ENCODE data around the gene UTRN. TPM values are rescaled to one million over a fixed set of nuclear protein-coding genes. Genes with fewer than 3 reads are reported as not detected.
A peak's percentile ranks its signal among the peaks of the same experiment; 100 is the strongest.

Gene UTRN
- 34.3 TPM for polyA plus RNA-seq (2013, experiment 1 of 4)
- polyA plus RNA-seq (2013, experiment 2 of 4), result 40.0 TPM
- polyA plus RNA-seq (2013, experiment 3 of 4), result 28.7 TPM
- polyA plus RNA-seq (2013, experiment 4 of 4), result 31.6 TPM

GRCh38 chr6:144284783-144285547, at the start of gene UTRN:
Gene UTRN (plus strand): TSS chr6:144285335. CDS start chr6:144291829, 6,494 bp downstream.
- H3K36me3 ChIP-seq (ENCODE audit: control insufficient read depth, insufficient read depth, low read length), result no peaks in the 10 kb centered on the region
- H3K4me1 ChIP-seq (ENCODE audit: control insufficient read depth, insufficient read depth, low read length), result peaks cover 7% of the 10 kb centered on the region
- peak within 1 kb of the TSS; percentile 98 for H3K27ac ChIP-seq (ENCODE audit: insufficient read depth, low read depth, low read length, poor library complexity, severe bottlenecking)
- H3K9me3 ChIP-seq (ENCODE audit: control insufficient read depth, low read length), result no peaks in the 10 kb centered on the region
- H3K27me3 ChIP-seq (ENCODE audit: control insufficient read depth, insufficient read depth, low read length, poor library complexity, severe bottlenecking), result peaks cover 5% of the 10 kb centered on the region
- 0% methylated on average over 84 of the region's 84 CpGs for WGBS, 2 experiments
- H3K4me3 ChIP-seq (ENCODE audit: insufficient read depth, low read depth, low read length), result peak within 1 kb of the TSS; percentile 66

- Histone ChIP-seq H3K4me1 (ENCODE audit: control insufficient read depth, insufficient read depth, low read length) (no peaks in the 10 kb centered on the region), H3K27ac (ENCODE audit: insufficient read depth, low read depth, low read length, poor library complexity, severe bottlenecking) (no peak overlapping the region), H3K4me3 (ENCODE audit: insufficient read depth, low read depth, low read length) (no peak overlapping the region), H3K36me3 (ENCODE audit: control insufficient read depth, insufficient read depth, low read length) (no peaks in the 10 kb centered on the region), H3K27me3 (ENCODE audit: control insufficient read depth, insufficient read depth, low read length, poor library complexity, severe bottlenecking) (no peaks in the 10 kb centered on the region), H3K9me3 (ENCODE audit: control insufficient read depth, low read length) (no peaks in the 10 kb centered on the region)
- 94 to 95% methylated on average over 4 of the region's 4 CpGs for WGBS, 2 experiments
Measured at GRCh38 chr6:144244688-144245087, 40.4 kb upstream of the UTRN start.

GRCh38 chr6:144246988-144247387, 38.1 kb upstream of the UTRN start:
- 97% methylated on average over 5 of the region's 5 CpGs for WGBS, 2 experiments
- no peak overlapping the region for H3K27ac ChIP-seq (ENCODE audit: insufficient read depth, low read depth, low read length, poor library complexity, severe bottlenecking)
- no peaks in the 10 kb centered on the region for H3K27me3 ChIP-seq (ENCODE audit: control insufficient read depth, insufficient read depth, low read length, poor library complexity, severe bottlenecking)
- no peaks in the 10 kb centered on the region for H3K36me3 ChIP-seq (ENCODE audit: control insufficient read depth, insufficient read depth, low read length)
- no peak overlapping the region for H3K4me3 ChIP-seq (ENCODE audit: insufficient read depth, low read depth, low read length)
- no peaks in the 10 kb centered on the region for H3K4me1 ChIP-seq (ENCODE audit: control insufficient read depth, insufficient read depth, low read length)
- no peaks in the 10 kb centered on the region for H3K9me3 ChIP-seq (ENCODE audit: control insufficient read depth, low read length)

GRCh38 chr6:144248003-144248402, 37.1 kb upstream of the UTRN start:
- H3K27me3 ChIP-seq (ENCODE audit: control insufficient read depth, insufficient read depth, low read length, poor library complexity, severe bottlenecking), result no peaks in the 10 kb centered on the region
- H3K4me3 ChIP-seq (ENCODE audit: insufficient read depth, low read depth, low read length), result no peak overlapping the region
- 95% methylated on average over 2 of the region's 2 CpGs for WGBS, 2 experiments
- H3K27ac ChIP-seq (ENCODE audit: insufficient read depth, low read depth, low read length, poor library complexity, severe bottlenecking), result no peak overlapping the region
- H3K4me1 ChIP-seq (ENCODE audit: control insufficient read depth, insufficient read depth, low read length), result no peaks in the 10 kb centered on the region
- H3K9me3 ChIP-seq (ENCODE audit: control insufficient read depth, low read length), result no peaks in the 10 kb centered on the region
- no peaks in the 10 kb centered on the region for H3K36me3 ChIP-seq (ENCODE audit: control insufficient read depth, insufficient read depth, low read length)

GRCh38 chr6:144248476-144249301, 36.4 kb upstream of the UTRN start:
- no peak overlapping the region for H3K27ac ChIP-seq (ENCODE audit: insufficient read depth, low read depth, low read length, poor library complexity, severe bottlenecking)
- 92 to 97% methylated on average over 3 of the region's 3 CpGs for WGBS, 2 experiments

DNA sequence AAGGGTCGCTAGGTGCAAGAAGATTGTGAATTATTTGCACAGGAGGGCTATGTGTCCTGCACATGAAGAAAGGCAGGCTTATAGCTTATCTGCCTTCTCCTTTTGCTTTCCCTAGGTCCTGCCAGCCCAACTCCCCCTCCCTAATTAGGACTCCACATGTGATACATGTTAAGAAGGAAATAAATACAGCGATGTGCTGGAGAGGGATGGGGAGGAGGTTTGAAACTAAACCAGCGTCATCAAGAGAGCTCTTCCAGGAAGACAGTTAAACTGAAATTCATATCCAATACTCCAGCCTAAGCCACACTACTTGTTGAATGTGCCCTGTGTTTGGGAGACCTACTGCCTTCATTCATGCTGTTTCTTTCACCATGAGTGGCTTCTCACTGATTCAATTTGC, 34.9 kb upstream of the UTRN start:
- Histone ChIP-seq H3K27ac (ENCODE audit: insufficient read depth, low read depth, low read length, poor library complexity, severe bottlenecking) (no peak overlapping the region), H3K4me3 (ENCODE audit: insufficient read depth, low read depth, low read length) (no peak overlapping the region), H3K27me3 (ENCODE audit: control insufficient read depth, insufficient read depth, low read length, poor library complexity, severe bottlenecking) (no peaks in the 10 kb centered on the region), H3K4me1 (ENCODE audit: control insufficient read depth, insufficient read depth, low read length) (no peaks in the 10 kb centered on the region), H3K36me3 (ENCODE audit: control insufficient read depth, insufficient read depth, low read length) (no peaks in the 10 kb centered on the region), H3K9me3 (ENCODE audit: control insufficient read depth, low read length) (no peaks in the 10 kb centered on the region)
- WGBS, 2 experiments, result 91 to 96% methylated on average over 2 of the region's 3 CpGs

More at GRCh38 chr6:144248476-144249301, 36.4 kb upstream of the UTRN start:
- Histone ChIP-seq H3K27me3 (ENCODE audit: control insufficient read depth, insufficient read depth, low read length, poor library complexity, severe bottlenecking) (no peaks in the 10 kb centered on the region), H3K4me1 (ENCODE audit: control insufficient read depth, insufficient read depth, low read length) (no peaks in the 10 kb centered on the region), H3K36me3 (ENCODE audit: control insufficient read depth, insufficient read depth, low read length) (no peaks in the 10 kb centered on the region), H3K4me3 (ENCODE audit: insufficient read depth, low read depth, low read length) (no peak overlapping the region), H3K9me3 (ENCODE audit: control insufficient read depth, low read length) (no peaks in the 10 kb centered on the region)

DNA sequence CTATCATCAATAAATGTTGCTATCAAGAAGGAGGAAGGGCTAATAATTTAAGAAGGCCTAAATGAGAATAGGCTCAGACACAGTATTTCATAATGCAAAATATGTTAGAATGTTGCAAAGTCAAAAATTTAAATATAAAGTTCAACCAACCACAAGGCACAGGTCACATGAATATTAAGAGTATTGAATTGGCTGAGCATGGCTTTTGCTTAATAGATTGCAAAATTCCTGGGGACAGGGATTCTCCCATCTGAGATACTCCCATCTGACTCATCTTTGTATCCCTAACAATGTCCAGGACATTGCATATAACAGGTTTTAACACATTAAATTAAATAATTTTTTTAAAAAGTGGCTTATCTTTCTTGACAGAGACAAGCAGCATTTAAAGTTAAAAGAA, 32.9 kb upstream of the UTRN start:
- Histone ChIP-seq H3K4me1 (ENCODE audit: control insufficient read depth, insufficient read depth, low read length) (no peaks in the 10 kb centered on the region), H3K9me3 (ENCODE audit: control insufficient read depth, low read length) (no peaks in the 10 kb centered on the region), H3K4me3 (ENCODE audit: insufficient read depth, low read depth, low read length) (no peak overlapping the region), H3K27ac (ENCODE audit: insufficient read depth, low read depth, low read length, poor library complexity, severe bottlenecking) (no peak overlapping the region), H3K27me3 (ENCODE audit: control insufficient read depth, insufficient read depth, low read length, poor library complexity, severe bottlenecking) (no peaks in the 10 kb centered on the region), H3K36me3 (ENCODE audit: control insufficient read depth, insufficient read depth, low read length) (no peaks in the 10 kb centered on the region)

DNA sequence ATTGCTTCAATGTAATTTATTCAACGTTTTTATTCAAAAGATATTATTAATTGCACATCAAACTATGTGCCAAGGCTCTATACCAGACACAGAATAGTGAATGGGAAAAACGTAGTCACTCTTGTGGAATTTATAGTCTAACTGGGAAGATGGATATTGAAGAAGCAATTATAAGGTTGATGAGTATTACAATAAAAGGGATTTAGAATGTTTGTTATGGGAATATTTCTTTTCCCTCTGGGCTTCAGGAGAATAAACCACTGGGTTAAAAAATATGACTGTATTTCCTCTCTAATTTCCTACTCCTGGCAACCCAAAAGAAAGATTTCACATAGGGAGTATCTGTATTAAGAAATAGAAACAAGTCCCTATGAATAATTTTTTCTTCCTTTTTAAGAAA, 25.1 kb upstream of the UTRN start:
- Histone ChIP-seq H3K9me3 (ENCODE audit: control insufficient read depth, low read length) (no peaks in the 10 kb centered on the region), H3K27ac (ENCODE audit: insufficient read depth, low read depth, low read length, poor library complexity, severe bottlenecking) (no peak overlapping the region), H3K27me3 (ENCODE audit: control insufficient read depth, insufficient read depth, low read length, poor library complexity, severe bottlenecking) (no peaks in the 10 kb centered on the region), H3K36me3 (ENCODE audit: control insufficient read depth, insufficient read depth, low read length) (peaks cover 5% of the 10 kb centered on the region), H3K4me3 (ENCODE audit: insufficient read depth, low read depth, low read length) (no peak overlapping the region), H3K4me1 (ENCODE audit: control insufficient read depth, insufficient read depth, low read length) (peaks cover 6% of the 10 kb centered on the region)
- WGBS, 2 experiments, result 72 to 94% methylated on average over 1 to 2 of the region's 2 CpGs

DNA sequence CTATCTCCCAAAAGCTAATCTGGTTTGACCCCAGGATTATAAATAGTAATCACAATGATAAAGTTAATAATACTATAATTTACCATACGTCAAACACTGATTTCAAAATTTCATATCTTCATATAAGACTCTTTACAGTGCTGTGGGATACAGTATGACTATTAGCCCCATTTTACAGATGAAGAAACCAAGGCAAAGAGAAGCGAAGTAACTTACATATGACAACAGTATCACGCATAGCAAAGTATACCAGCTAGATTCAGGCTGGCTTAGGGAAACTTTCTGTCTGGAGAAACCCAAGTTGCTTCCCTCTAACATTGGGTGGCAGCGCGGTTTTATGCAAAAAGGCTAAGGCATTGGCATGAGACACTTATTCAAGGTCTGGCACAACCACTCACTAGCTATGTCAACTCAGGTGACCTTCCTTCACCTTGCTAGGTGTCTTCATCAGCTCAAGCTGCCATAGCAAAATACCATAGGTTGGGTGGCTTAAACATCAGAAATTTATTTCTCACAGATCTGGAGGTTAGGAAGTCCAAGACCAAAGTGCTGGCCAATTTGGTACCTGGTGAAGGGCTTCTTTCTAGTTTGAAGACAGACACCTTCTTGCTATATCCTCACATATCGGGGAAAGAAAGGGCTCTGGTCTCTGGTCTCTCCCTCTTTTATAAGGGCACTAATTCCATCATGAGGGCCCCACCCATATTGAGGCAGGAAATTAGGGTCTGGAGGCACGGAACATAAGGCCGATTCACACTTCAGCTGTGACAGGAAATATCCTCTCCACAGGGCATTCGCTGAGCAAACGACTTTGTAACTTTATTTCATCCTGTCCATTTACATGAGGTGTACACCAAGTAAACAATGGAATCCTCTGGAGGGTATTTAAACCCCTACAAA, 22.4 kb upstream of the UTRN start:
- H3K9me3 ChIP-seq (ENCODE audit: control insufficient read depth, low read length), result no peaks in the 10 kb centered on the region
- H3K4me1 ChIP-seq (ENCODE audit: control insufficient read depth, insufficient read depth, low read length), result peaks cover 15% of the 10 kb centered on the region
- WGBS, 2 experiments, result 94 to 96% methylated on average over 10 of the region's 10 CpGs
- no peak overlapping the region for H3K4me3 ChIP-seq (ENCODE audit: insufficient read depth, low read depth, low read length)
- H3K27me3 ChIP-seq (ENCODE audit: control insufficient read depth, insufficient read depth, low read length, poor library complexity, severe bottlenecking), result no peaks in the 10 kb centered on the region
- peaks cover 5% of the 10 kb centered on the region for H3K36me3 ChIP-seq (ENCODE audit: control insufficient read depth, insufficient read depth, low read length)
- H3K27ac ChIP-seq (ENCODE audit: insufficient read depth, low read depth, low read length, poor library complexity, severe bottlenecking), result no peak overlapping the region
